GM18868 (cell line): ENCODE measurements around the gene ALPL.

Experiments used
- ATAC-seq: cut with Tn5 transposase; IDR thresholded peaks from one replicate; pipeline ENCODE4 v1.9.1; 2021; ENCODE audit warnings: mild to moderate bottlenecking, moderate library complexity; ENCODE audit not compliant: unreplicated experiment

Gene ALPL

DNA sequence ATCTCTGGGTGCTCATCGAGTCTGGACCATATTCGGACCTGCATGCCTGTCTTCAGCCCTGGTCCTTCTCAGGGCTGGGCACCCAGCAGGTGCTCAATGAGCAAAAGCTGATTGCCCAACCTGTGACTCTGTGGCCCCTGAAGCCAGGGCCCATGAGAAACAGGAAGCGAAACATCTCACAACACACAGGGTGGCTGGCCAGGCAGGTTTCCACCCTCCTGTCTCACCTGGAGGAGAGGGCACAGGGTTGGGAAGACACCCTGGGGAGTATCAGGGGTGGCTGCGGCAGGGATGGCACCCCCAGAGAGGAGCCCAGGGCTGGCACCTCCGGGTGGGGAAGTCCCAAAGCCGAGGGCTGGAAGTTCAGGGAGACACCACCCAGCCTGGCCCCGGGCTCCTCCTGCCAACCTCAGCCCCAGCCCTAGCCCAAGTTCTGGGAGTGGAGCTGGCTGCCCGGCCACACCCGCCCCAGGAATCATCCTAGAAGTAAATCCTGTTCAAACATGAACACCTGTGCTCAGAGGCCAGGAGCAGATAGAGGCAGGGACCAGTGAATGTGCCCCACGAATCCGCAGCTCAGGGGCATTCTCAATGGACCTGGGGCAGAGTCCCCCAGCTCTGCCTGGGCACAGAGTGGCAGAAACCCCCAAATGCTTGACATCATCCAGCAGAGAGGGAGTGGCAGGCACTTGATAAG lies 105.3 kb downstream of the ALPL start:
- no peak for ATAC-seq

- no peak for ATAC-seq
Observed at GRCh38 chr1:21616372-21616771, 107.1 kb downstream of the ALPL start.

DNA sequence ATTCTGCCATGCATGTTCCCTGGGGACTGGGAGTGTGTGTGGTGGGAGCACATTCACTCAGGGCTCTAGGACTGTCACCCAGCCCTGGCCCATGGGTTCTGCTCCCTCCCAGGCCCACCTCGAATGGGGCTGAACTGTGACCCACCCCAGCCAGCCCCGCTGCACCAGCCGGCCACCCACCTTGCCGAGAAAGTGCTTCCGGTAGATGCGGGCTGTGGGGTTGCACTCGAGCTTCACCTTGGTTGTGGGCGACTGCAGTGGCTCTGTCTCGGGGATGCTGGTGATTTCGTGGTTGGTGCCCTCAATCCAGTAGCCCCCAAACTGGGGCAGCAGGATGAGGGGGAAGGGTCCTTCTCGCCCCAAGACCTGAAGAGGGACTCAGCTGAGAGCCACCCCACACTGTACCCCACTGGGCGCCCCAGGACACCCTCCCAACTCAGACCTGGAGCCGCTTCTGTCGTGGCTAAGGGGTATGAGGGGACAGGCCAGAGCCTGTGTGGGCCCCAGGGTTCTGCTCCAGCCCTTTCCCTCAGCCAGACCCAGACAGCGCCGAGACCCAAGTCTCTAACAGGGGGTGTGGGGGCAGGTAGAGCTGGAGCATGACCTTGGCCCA lies 108.0 kb downstream of the ALPL start:
- ATAC-seq, result no peak

- no peak for ATAC-seq
Observed at GRCh38 chr1:21618059-21618458, 108.8 kb downstream of the ALPL start.

GRCh38 chr1:21618561-21619374 lies 109.5 kb downstream of the ALPL start:
- ATAC-seq, result no peak

GRCh38 chr1:21619375-21619947 lies 110.2 kb downstream of the ALPL start:
- no peak for ATAC-seq

DNA sequence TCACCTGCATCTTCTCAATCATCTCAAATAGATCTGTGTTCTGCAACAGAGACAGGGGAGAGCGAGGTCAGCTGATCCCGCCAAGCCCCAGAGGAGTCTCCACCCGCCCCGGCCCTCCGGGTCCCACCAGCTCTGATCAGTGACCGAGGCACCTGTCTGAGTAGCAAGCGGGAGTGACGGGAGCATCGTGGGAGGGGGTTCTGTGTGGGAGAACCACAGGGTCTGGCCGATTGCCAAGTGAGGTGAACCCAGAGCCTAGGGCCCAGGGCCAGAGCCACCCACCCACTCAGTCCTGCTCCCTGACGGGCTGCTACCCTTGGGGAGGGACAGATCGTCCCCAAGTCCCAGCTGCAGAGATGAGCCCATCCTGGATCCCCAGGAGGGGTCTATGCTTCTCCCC lies 110.8 kb downstream of the ALPL start:
- no peak for ATAC-seq

DNA sequence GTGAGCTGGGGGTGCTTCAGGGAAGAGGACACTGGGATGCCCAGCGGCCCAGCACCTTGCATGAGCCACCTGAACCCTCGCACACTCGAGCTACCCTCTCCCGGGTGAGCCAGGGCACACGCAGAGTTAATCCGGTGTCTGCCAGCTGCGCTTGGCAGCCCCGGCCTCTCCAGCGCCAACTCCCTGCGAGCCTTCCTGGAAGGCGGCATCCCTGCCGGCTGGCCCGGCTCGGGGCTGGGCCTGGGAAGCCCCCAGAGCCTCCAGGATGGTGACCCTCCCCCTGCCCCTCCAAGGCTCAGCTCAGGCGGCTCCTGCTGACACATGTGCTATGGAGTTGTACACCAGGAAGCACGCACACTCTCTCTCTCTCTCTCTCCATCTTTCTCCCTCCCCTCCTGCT lies 111.3 kb downstream of the ALPL start:
- ATAC-seq, result no peak

- ATAC-seq, result no peak
Observed at GRCh38 chr1:21621051-21621450, 111.8 kb downstream of the ALPL start.

GRCh38 chr1:21621761-21622436 lies 112.7 kb downstream of the ALPL start:
- no peak for ATAC-seq

DNA sequence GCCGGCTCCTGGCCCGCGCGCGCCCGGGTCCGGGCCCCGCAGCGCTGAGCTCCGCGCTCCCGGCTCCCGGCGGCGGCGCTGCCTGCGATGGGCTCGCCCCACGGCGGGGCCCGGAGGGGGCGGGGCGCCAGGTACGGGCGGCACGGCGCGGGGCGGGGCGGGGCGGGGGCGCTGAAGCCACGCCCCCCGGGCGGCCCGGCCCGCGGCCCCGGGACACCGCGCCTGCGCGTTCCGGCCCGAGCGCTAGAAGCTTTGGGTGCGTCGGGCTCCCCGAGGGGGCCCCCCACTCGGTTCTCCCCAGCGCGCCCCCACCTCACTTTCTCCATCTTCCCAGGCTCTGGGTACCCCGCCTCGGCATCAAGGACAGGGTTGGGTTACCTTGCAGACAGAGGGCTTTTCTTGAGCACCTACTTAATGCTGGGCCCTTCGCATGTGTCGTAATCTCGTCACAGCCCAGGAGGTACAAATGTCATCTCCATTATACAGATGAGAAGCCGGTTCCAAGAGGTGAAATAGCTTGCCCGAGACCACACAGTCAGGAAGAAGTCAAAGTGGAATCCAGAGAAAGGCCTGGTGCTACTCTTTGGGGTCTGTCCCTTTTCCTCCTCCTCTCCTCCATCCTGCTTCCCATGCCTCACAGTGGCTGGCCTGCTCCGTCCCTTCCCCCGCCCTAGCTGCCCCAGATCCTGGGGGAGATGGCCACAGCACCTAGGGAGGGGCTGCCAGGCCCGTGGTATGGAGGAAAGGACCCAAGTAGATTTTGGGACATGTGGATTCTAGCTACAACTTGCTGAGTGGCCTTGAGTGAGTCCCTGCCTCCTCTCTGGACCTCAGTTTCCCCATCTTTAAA lies 113.5 kb downstream of the ALPL start:
- ATAC-seq, result no peak

DNA sequence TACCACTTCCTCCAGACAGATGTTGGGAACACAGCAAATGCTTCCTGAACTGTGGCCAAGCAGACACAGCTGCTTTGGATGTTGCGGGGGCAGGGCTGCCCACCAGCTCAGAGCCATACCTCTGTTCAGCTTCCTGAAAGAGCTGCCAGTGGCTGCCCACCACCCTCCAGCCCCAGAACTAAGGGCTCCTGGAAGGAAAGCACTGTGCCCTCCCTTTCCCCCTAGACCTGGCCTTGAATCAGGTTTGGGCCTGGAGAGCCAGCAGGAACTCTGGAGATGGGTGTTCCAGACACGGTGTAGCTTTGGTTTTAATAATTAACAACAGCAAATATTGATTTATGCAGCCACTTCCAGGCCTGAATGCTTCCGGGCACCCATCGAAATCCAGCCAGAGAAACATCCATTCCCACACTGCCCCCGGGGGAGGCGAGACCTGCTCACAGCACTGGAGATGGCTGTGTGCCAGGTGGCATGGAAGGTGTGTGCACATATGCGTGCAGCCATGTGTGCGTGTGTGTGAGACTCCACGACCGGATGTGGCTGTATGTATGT lies 114.3 kb downstream of the ALPL start:
- no peak for ATAC-seq

- no peak for ATAC-seq
Observed at GRCh38 chr1:21624571-21625389, 115.6 kb downstream of the ALPL start.

DNA sequence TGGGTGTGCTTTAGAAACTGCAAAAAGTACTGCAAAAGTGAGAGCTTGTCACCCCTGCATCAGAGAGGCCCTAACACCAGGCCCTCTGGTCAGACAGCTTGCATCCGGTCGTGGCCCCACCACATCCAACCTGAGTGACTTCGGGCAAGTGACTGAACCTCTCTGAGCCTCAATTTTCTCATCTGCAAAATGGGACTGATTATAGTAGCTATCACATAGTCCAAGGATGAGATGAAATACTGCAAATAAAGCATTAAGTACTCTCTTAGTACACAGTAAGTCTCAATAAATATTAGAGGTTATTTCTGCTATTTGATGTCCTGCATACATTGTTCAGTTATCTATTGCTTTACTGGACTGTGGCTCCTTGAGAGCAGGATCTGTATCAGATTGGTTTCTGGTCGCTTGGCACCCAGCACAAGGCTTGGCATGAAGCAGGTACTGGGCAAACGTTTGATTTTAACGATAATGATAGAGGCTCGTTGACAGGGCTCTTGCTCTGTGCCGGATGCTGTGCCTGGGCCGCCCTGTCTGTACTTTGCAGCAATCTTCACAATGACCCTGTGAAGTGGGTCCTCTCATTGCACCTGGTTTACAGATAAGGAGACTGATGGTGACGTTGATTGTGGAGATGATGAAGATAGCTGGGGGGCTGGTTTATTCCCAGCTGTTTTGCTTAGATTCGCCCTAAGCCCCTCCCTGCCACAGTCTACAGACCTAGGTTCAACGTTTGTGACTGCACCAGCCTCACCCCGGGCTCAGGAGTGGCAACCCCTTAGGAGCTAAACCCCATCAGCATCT lies 116.4 kb downstream of the ALPL start:
- ATAC-seq, result no peak

DNA sequence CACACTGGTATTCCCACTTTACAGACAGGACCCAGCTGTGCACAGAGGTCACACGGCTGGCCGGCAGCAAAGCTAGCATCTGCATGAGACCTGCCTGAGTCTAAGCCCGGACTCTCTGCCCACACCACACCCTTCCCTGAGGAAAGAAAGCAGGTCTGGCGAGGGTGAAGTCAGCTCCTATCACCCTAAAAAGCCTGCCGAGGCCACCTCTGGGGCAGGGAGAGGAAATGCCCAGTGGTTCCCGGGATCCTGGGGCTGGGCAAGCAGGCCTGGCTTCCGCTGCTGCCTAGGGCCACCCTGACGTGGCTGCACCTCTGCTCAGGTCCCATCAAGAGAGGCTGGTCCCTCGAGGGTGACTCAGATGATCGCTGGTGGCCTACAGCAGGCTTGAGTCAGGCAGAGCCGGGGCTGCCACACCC lies 117.7 kb downstream of the ALPL start:
- ATAC-seq, result no peak
